Uterus (tissue), 2 donors: ENCODE data around the gene ATP5PB.

Source experiments
- CTCF ChIP-seq, 4 experiments: fragments of 200-600 bp in 2 of 4; fragments of 450-650 bp in 2 of 4; sonication (generic) in 2 of 4; IDR thresholded peaks; one replicate each; pipeline ENCODE4 v1.5.1; 2016 to 2019; ENCODE audit warnings: antibody characterized with exemption in 4 of 4, mild to moderate bottlenecking in 2 of 4, moderate library complexity in 1 of 4
- POLR2A ChIP-seq, 2 donors: fragments of 450-650 bp; IDR thresholded peaks; one replicate each; pipeline ENCODE4 v1.6.1; 2016; ENCODE audit warnings: antibody characterized with exemption in 2 of 2, mild to moderate bottlenecking in 1 of 2, moderate library complexity in 1 of 2

GRCh38 chr1:111439461-111440351 is 9.6 kb upstream of the ATP5PB start:
- no peak for TF ChIP-seq CTCF (IDR thresholded peaks at IDR 0.05)
- TF ChIP-seq POLR2A (IDR thresholded peaks at IDR 0.05) = no peak
